ENCODE measurements around the gene TGM2. TPM values are rescaled to one million over a fixed set of nuclear protein-coding genes. Genes with fewer than 3 reads are reported as not detected.

The TGM2 gene
- total and polyA plus RNA-seq, 2 donors (not counting 3 experiments of a cell fraction or from before 2014, with no cell fraction given), result 861 to 868 TPM

DNA sequence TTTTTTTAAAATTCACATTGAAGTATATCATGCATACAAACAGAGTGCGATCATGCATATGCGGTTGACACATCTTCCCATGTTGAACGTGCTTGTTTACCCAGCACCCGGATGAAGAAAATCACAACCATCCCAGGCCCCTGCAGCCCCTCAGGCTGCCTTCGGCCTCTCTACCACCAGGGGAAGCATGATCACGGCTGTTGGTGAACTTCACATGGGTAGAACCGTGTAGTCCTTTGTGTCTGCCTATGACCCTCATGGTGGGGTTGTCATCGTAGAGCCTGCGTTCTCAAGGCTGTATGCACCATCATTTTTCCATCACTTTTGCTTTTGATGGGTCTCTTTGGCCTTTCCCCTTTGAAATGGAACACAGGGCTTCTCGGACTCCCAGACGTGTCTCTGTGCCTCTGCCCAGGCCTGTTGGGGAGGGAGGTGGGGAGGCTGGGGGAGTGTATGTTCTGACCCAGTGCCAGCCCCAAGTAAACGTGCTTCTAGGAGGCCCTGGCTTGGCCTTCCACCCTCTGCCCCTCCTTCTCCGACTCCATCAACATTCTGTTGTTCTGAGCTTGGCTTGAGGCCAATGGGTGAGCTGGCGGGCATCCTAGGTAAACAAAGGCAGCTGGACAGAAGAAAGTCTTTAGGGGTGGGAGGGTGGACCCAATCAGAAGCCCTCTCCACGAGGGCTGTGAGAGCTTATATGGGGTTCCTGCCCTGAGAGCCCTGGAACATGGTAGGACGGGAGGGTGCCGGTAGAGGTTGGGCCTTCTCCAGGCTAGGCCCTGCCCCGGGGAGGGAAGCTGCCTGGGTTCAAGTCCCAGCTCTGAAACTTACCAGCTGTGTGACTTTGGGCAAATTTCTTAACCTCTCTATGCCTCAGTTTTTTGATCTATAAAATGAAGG is 39.7 kb downstream of the TGM2 start:
- Histone ChIP-seq H3K9me1 (replicated peaks; ENCODE audit: control insufficient read depth, extremely low read depth, insufficient read depth, low read length) (no peaks in the 10 kb centered on the region), H3K27ac (ENCODE audit: insufficient read depth, low read depth, low read length) (peak overlapping the region; percentile 60), H2AFZ (ENCODE audit: low read depth, low read length) (peak overlapping the region; percentile 1), H3K79me2 (ENCODE audit: control insufficient read depth, insufficient read depth, low read length) (no peaks in the 10 kb centered on the region), H3K27me3 (ENCODE audit: control insufficient read depth in 2 of 2, insufficient read depth in 2 of 2, low read length in 2 of 2) (no peaks in the 10 kb centered on the region), H3K9ac (replicated peaks; ENCODE audit: extremely low read depth, insufficient read depth, low read length) (peak overlapping the region; percentile 1), H3K4me2 (ENCODE audit: insufficient read depth, low read length) (no peak overlapping the region), H3K4me3 (replicated peaks in 1 of 3; ENCODE audit: insufficient read depth in 1 of 3, low read depth in 1 of 3, low read length in 3 of 3) (no peak overlapping the region), H3K9me3 (replicated peaks; ENCODE audit: control insufficient read depth, insufficient read depth, low read length) (no peaks in the 10 kb centered on the region), H3K4me1 (ENCODE audit: control insufficient read depth, extremely low read depth, insufficient read depth, low read length) (peaks cover 52% of the 10 kb centered on the region), H3K36me3 (ENCODE audit: control insufficient read depth in 2 of 2, extremely low read depth in 1 of 2, insufficient read depth in 2 of 2, low read length in 2 of 2) (peaks cover 8 to 18% of the 10 kb centered on the region in 2 experiments), H4K20me1 (replicated peaks; ENCODE audit: control insufficient read depth, extremely low read depth, insufficient read depth, low read length) (no peaks in the 10 kb centered on the region)
- ChIA-PET POLR2A (interaction anchor here (0.7 to 0.8 kb wide), 2 partner anchors 9 to 68 kb away, joined by 3 read pairs; no protein-coding TSS in a partner anchor), CTCF (interaction anchor here (0.6 to 8.4 kb wide), 14 partner anchors 9 to 561 kb away, joined by 3 to 104 read pairs (median 4); no protein-coding TSS in a partner anchor)
- no TSS peak for BruUV-seq (replicated peaks)
- DNase-seq (ENCODE audit: low read depth, low spot score), result peak; percentile 98
- FAIRE-seq, result peak; percentile 92
- dilution Hi-C loops (cut with MboI; ENCODE audit: extremely low pct_ligation_motif_present, low sequenced_read_pairs), result no loop called here
- TF ChIP-seq POLR2AphosphoS5 (IDR thresholded peaks at IDR 0.05; ENCODE audit: insufficient read depth, low read depth, low read length) (peak; percentile 93), JUN (IDR thresholded peaks at IDR 0.05; ENCODE audit: borderline replicate concordance, insufficient read depth, insufficient read length, low read depth) (no peak), GATA2 (IDR thresholded peaks at IDR 0.05; ENCODE audit: insufficient read depth, insufficient read length, low read depth, low read length) (peak; percentile 35), MYC (IDR thresholded peaks at IDR 0.05; ENCODE audit: low read depth, low read length) (peak; percentile 14)
- TF ChIP-seq, protein P1, sequence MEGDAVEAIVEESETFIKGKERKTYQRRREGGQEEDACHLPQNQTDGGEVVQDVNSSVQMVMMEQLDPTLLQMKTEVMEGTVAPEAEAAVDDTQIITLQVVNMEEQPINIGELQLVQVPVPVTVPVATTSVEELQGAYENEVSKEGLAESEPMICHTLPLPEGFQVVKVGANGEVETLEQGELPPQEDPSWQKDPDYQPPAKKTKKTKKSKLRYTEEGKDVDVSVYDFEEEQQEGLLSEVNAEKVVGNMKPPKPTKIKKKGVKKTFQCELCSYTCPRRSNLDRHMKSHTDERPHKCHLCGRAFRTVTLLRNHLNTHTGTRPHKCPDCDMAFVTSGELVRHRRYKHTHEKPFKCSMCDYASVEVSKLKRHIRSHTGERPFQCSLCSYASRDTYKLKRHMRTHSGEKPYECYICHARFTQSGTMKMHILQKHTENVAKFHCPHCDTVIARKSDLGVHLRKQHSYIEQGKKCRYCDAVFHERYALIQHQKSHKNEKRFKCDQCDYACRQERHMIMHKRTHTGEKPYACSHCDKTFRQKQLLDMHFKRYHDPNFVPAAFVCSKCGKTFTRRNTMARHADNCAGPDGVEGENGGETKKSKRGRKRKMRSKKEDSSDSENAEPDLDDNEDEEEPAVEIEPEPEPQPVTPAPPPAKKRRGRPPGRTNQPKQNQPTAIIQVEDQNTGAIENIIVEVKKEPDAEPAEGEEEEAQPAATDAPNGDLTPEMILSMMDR (IDR thresholded peaks at IDR 0.05; ENCODE audit: extremely low read depth in 1 of 2, insufficient read depth in 1 of 2, low read depth in 1 of 2, low read length in 2 of 2), result peak; percentile 19 to 38
- TF ChIP-seq, protein P2, sequence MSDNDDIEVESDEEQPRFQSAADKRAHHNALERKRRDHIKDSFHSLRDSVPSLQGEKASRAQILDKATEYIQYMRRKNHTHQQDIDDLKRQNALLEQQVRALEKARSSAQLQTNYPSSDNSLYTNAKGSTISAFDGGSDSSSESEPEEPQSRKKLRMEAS (IDR thresholded peaks at IDR 0.05; ENCODE audit: insufficient read depth, insufficient read length), result no peak
- intact Hi-C loops (cut with micrococcal nuclease), result loop anchor here (1.0 to 2.0 kb wide), 4 partner anchors 8 to 53 kb away; no protein-coding TSS in a partner anchor
